Hepatocyte (in vitro differentiated cells): ENCODE data around the gene QDPR.

Experiments used
- CTCF ChIP-seq: fragments of 200-600 bp; sonication (generic); IDR thresholded peaks from 2 replicates; pipeline ENCODE4 v1.5.1; 2016; ENCODE audit warnings: antibody characterized with exemption, mild to moderate bottlenecking; ENCODE audit not compliant: poor library complexity
- EZH2 ChIP-seq: fragments of 200-600 bp; sonication (generic); IDR thresholded peaks from 2 replicates; pipeline ENCODE4 v1.6.1; 2016; ENCODE audit warnings: antibody characterized with exemption, mild to moderate bottlenecking, borderline replicate concordance
- EZH2phosphoT487 ChIP-seq: fragments of 200-600 bp; sonication (generic); IDR thresholded peaks from one replicate; pipeline ENCODE4 v1.6.1; 2018; ENCODE audit warnings: antibody characterized with exemption, mild to moderate bottlenecking, low read depth, moderate library complexity; ENCODE audit not compliant: unreplicated experiment, severe bottlenecking

GRCh38 chr4:17561195-17561909, 49.5 kb upstream of the QDPR start:
- no peak for TF ChIP-seq CTCF
- no peak for TF ChIP-seq EZH2
- no peak for TF ChIP-seq EZH2phosphoT487
